Prostate gland (tissue), 2 donors: ENCODE results near the gene ACTN2. TPM values are rescaled to one million over a fixed set of nuclear protein-coding genes. Genes with fewer than 3 reads are reported as not detected.

Source experiments
- DNase-seq: peaks from one replicate; pipeline ENCODE4 v3.0.0-alpha.2; 2019; ENCODE audit warnings: low spot score
- H3K27ac ChIP-seq, 2 donors: fragments of 200-600 bp; sonication (generic); 2 replicates each; pipeline ENCODE4 v1.5.1; 2017 to 2019
- H3K27me3 ChIP-seq: fragments of 200-600 bp; sonication (generic); replicated peaks from 2 replicates; pipeline ENCODE4 v1.5.1; 2019; ENCODE audit not compliant: insufficient read depth
- H3K36me3 ChIP-seq, 2 donors: fragments of 200-600 bp; sonication (generic); 1 replicate in 1 of 2; 2 replicates in 1 of 2; pipeline versions ENCODE4 v1.5.1 to v1.8.1; 2017 to 2019
- H3K4me1 ChIP-seq: fragments of 200-600 bp; sonication (generic); replicated peaks from 2 replicates; pipeline ENCODE4 v1.5.1; 2019
- H3K4me3 ChIP-seq, 2 donors: fragments of 200-600 bp; sonication (generic); 2 replicates each; pipeline ENCODE4 v1.5.1; 2017 to 2019
- H3K9me3 ChIP-seq: fragments of 200-600 bp; sonication (generic); 2 replicates; pipeline ENCODE4 v1.5.1; 2017
- POLR2A ChIP-seq: fragments of 450-650 bp; IDR thresholded peaks from one replicate; pipeline ENCODE4 v1.6.1; 2016; ENCODE audit warnings: antibody characterized with exemption, mild to moderate bottlenecking
- POLR2AphosphoS5 ChIP-seq: sonication (generic); formaldehyde crosslinking; IDR thresholded peaks from one replicate; pipeline ENCODE4 v1.6.1; 2017; ENCODE audit warnings: antibody characterized with exemption
- WGBS: methylation state at CpG from one replicate; pipeline ENCODE4 v1.1.5; 2018; 5-methylcytosine and 5-hydroxymethylcytosine counted together
- intact Hi-C: fragments of 100-400 bp; cut with DNase I; formaldehyde crosslinking; loops from one replicate; pipeline ENCODE4 v1.14.2; 2022
- total RNA-seq, 2 donors: library from RNA; depleted of rRNA; stranded (reverse); fragments of >200 nt; gene quantifications; one replicate each; pipeline ENCODE4 v1.1.0, GENCODE V29; 2016
- TF ChIP-seq, protein P1 (sequence below), 4 experiments: fragments of 200-600 bp in 2 of 4; fragments of 450-650 bp in 2 of 4; sonication (generic) in 2 of 4; IDR thresholded peaks; 1 replicate in 3 of 4; 2 replicates in 1 of 4; pipeline ENCODE4 v1.5.1; 2016 to 2019; ENCODE audit warnings: antibody characterized with exemption in 4 of 4, mild to moderate bottlenecking in 2 of 4, moderate library complexity in 2 of 4

The ACTN2 gene
- total RNA-seq, 2 donors from 2014 or later, result 7.6 to 36.4 TPM

DNA sequence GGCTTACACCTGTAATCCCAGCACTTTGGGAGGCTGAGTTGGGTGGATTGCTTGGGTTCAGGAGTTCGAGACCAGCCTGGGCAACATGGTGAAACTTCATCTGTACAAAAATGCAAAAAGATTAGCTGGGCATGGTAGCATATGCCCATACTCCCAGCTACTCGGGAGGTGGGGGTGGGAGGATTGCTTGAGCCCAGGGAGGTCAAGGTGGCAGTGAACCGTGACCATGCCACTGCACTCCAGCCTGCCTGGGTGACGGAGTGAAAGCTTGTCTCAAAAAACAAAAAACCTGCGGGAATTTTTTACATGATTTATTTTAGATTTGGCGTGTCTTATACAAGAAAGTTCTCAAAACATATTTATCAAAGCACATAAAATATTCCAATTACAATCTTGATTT, 81.0 kb downstream of the ACTN2 start:
- DNase-seq, result no peak
- H3K36me3 ChIP-seq, result no peaks in the 10 kb centered on the region
- H3K4me1 ChIP-seq, result no peaks in the 10 kb centered on the region
- intact Hi-C loops, result no loop called here
- WGBS, result 74% methylated on average over 6 of the region's 6 CpGs
- H3K27ac ChIP-seq, result no peak overlapping the region
- no peak overlapping the region for H3K4me3 ChIP-seq
- peaks cover 2% of the 10 kb centered on the region for H3K27me3 ChIP-seq
- TF ChIP-seq POLR2A, result no peak
- TF ChIP-seq POLR2AphosphoS5, result no peak
- TF ChIP-seq, protein P1, sequence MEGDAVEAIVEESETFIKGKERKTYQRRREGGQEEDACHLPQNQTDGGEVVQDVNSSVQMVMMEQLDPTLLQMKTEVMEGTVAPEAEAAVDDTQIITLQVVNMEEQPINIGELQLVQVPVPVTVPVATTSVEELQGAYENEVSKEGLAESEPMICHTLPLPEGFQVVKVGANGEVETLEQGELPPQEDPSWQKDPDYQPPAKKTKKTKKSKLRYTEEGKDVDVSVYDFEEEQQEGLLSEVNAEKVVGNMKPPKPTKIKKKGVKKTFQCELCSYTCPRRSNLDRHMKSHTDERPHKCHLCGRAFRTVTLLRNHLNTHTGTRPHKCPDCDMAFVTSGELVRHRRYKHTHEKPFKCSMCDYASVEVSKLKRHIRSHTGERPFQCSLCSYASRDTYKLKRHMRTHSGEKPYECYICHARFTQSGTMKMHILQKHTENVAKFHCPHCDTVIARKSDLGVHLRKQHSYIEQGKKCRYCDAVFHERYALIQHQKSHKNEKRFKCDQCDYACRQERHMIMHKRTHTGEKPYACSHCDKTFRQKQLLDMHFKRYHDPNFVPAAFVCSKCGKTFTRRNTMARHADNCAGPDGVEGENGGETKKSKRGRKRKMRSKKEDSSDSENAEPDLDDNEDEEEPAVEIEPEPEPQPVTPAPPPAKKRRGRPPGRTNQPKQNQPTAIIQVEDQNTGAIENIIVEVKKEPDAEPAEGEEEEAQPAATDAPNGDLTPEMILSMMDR (IDR thresholded peaks at IDR 0.05), result no peak
- H3K9me3 ChIP-seq, result no peaks in the 10 kb centered on the region

DNA sequence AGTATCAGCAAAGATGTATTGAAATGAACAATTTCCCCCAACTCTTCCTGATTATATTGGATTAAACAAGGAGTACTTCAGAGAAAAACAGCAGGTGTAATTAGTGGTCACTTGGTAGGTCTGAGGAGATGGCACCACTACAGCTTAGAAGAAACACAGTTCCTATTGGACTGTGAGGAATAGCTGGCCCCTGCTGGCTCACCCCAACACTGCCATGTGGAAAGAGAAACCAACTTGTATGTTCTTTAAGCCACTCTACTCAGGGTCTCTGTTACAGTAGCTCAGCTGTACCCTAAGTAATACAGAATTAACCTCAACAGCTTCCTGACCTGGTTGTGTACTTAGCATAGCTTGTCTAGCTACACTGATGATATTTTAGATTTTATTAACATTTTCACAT, 82.3 kb downstream of the ACTN2 start:
- intact Hi-C loops, result no loop called here
- Histone ChIP-seq H3K27ac (no peak overlapping the region), H3K9me3 (no peaks in the 10 kb centered on the region), H3K4me1 (no peaks in the 10 kb centered on the region), H3K27me3 (peaks cover 2% of the 10 kb centered on the region), H3K4me3 (no peak overlapping the region), H3K36me3 (no peaks in the 10 kb centered on the region)
- no peak for DNase-seq
- TF ChIP-seq, protein P1 (IDR thresholded peaks at IDR 0.05), result no peak

DNA sequence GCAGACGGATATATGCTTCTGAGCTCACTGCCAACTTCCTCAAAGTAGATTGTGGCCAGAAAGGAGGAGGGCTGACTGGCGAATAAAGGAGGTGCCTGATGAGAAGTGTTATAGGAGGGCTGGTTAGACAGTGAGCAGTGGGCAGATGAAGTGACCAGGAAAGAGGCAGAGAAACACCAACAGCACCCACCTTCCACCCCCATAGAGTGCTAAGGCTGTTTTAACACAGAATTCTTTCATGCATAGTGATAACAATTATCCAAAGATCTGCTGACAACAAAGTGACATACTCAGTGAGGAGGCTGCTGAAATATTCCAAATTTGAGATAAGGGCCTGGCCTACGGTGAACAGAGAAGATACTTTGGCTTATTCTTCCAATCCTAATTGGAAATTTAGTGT, 87.6 kb downstream of the ACTN2 start:
- Histone ChIP-seq H3K4me1 (no peaks in the 10 kb centered on the region), H3K27me3 (no peaks in the 10 kb centered on the region), H3K9me3 (no peaks in the 10 kb centered on the region), H3K27ac (no peak overlapping the region), H3K4me3 (no peak overlapping the region), H3K36me3 (no peaks in the 10 kb centered on the region)
- intact Hi-C loops, result no loop called here
- 62% methylated on average over 3 of the region's 3 CpGs for WGBS
- TF ChIP-seq, protein P1 (IDR thresholded peaks at IDR 0.05), result no peak
- TF ChIP-seq POLR2A (no peak), POLR2AphosphoS5 (no peak)
- DNase-seq, result no peak

DNA sequence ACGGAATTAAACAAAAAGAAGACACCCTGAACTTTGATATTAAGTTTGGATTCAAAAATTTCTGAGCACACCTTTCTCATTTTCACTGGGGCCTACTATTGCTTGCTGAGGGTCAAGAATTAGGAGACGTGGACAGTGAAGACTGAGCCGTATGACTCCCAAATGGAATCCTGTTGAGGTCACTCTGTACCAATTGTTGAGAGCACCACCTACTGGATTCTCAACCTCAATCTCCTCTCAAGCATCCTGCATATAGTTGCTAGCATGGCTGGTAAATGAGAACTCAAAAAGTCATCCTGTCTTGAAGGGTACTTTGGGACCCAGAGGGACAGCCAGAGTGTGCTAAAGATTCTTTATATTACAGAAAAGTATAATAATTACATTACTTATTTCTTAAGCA, 88.6 kb downstream of the ACTN2 start:
- intact Hi-C loops, result no loop called here
- 48% methylated on average over 3 of the region's 3 CpGs for WGBS
- no peak for DNase-seq

DNA sequence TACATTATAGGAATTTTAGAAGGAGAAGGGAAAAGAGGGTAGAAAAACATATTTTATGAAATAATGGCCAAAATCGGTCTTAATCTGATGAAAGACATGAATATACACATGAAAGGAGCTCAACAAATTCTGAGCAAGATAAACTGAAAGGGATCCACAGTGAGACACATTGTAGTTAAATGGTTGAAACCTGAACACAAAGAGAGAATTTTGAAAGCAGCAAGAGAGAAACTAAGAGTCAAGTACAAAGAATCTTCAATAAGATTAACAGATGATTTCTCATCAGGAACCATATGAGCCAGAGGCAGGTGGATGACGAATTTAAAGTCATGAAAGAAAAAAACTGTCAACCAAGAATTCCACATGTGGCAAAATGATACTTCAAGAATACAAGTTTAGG, 93.0 kb downstream of the ACTN2 start:
- H3K27ac ChIP-seq, result no peak overlapping the region
- no peaks in the 10 kb centered on the region for H3K9me3 ChIP-seq
- no peaks in the 10 kb centered on the region for H3K4me1 ChIP-seq
- WGBS, result 91% methylated on average over 2 of the region's 2 CpGs
- H3K36me3 ChIP-seq, result no peaks in the 10 kb centered on the region
- no peak overlapping the region for H3K4me3 ChIP-seq
- TF ChIP-seq POLR2AphosphoS5 (no peak), POLR2A (no peak)
- TF ChIP-seq, protein P1 (IDR thresholded peaks at IDR 0.05), result no peak
- intact Hi-C loops, result no loop called here
- DNase-seq, result no peak
- no peaks in the 10 kb centered on the region for H3K27me3 ChIP-seq

More for the DNA sequence above, 88.6 kb downstream of the ACTN2 start:
- Histone ChIP-seq H3K4me1 (no peaks in the 10 kb centered on the region), H3K27ac (no peak overlapping the region), H3K27me3 (no peaks in the 10 kb centered on the region), H3K4me3 (no peak overlapping the region), H3K9me3 (no peaks in the 10 kb centered on the region), H3K36me3 (no peaks in the 10 kb centered on the region)
- no peak for TF ChIP-seq POLR2A
- TF ChIP-seq POLR2AphosphoS5, result no peak
- TF ChIP-seq, protein P1 (IDR thresholded peaks at IDR 0.05), result peak in 1 of 4 experiments; percentile 10
